Transverse colon (tissue), 4 donors: ENCODE results near the gene B3GALT5. TPM values are rescaled to one million over a fixed set of nuclear protein-coding genes. Genes with fewer than 3 reads are reported as not detected.
"Not testable (repeated sequence)": the region's sequence is repeated elsewhere in the genome, so short reads cannot be mapped to it uniquely, and the experiment has no call there.

ENCODE experiments used
- DNase-seq: peaks from one replicate; pipeline ENCODE4 v3.0.0-alpha.2; 2019
- H3K27ac ChIP-seq, 4 donors: fragments of 200-600 bp; sonication (generic); 2 replicates each; pipeline ENCODE4 v1.5.1; 2016 to 2018; ENCODE audit warnings: inconsistent platforms in 4 of 4
- H3K27me3 ChIP-seq: fragments of 200-600 bp; sonication (generic); 2 replicates; pipeline ENCODE4 v1.5.1; 2017; ENCODE audit warnings: inconsistent platforms
- H3K36me3 ChIP-seq, 4 donors: fragments of 200-600 bp; sonication (generic); 2 replicates each; pipeline ENCODE4 v1.5.1; 2017 to 2019; ENCODE audit warnings: inconsistent platforms in 4 of 4
- H3K4me1 ChIP-seq, 4 donors: fragments of 200-600 bp; sonication (generic); 2 replicates each; pipeline ENCODE4 v1.5.1; 2017 to 2020; ENCODE audit warnings: inconsistent platforms in 4 of 4
- H3K4me3 ChIP-seq, 4 donors: fragments of 200-600 bp; sonication (generic); 1 replicate in 1 of 4; 2 replicates in 3 of 4; pipeline versions ENCODE4 v1.5.1 to v1.6.1; 2017 to 2019; ENCODE audit warnings: inconsistent platforms in 4 of 4
- H3K9me3 ChIP-seq, 2 donors: fragments of 200-600 bp; sonication (generic); 2 replicates each; pipeline ENCODE4 v1.5.1; 2017 to 2019; ENCODE audit warnings: inconsistent platforms in 2 of 2
- CTCF ChIP-seq, 5 experiments: fragments of 200-600 bp in 3 of 5; fragments of 450-650 bp in 2 of 5; sonication (generic) in 3 of 5; IDR thresholded peaks; 1 replicate in 2 of 5; 2 replicates in 3 of 5; pipeline ENCODE4 v1.5.1; 2016 to 2017; ENCODE audit warnings: antibody characterized with exemption in 5 of 5, inconsistent platforms in 3 of 5, mild to moderate bottlenecking in 2 of 5, moderate library complexity in 1 of 5
- EP300 ChIP-seq: sonication (generic); formaldehyde crosslinking; IDR thresholded peaks from one replicate; pipeline ENCODE4 v1.6.1; 2017; ENCODE audit warnings: antibody characterized with exemption, low read depth
- POLR2A ChIP-seq: fragments of 450-650 bp; IDR thresholded peaks from one replicate; pipeline ENCODE4 v1.6.1; 2016; ENCODE audit warnings: antibody characterized with exemption, mild to moderate bottlenecking, moderate library complexity
- POLR2AphosphoS5 ChIP-seq, 3 donors: sonication (generic); formaldehyde crosslinking; IDR thresholded peaks; one replicate each; pipeline ENCODE4 v1.6.1; 2016; ENCODE audit warnings: antibody characterized with exemption in 3 of 3
- WGBS, 2 donors: methylation state at CpG; one replicate each; pipeline ENCODE4 v1.1.5; 2018; ENCODE audit warnings: low coverage in 1 of 2; 5-methylcytosine and 5-hydroxymethylcytosine counted together
- in situ Hi-C, 4 donors: fragments of 200-750 bp; cut with MboI; loops; one replicate each; pipeline versions ENCODE4 v1.15.0 to v1.15.1; 2017; ENCODE audit warnings: low sequenced_read_pairs in 3 of 4, low pct_ligation_motif_present in 1 of 4, low pct_unique_long_range_greater_than_20kb in 1 of 4
- intact Hi-C: fragments of 100-400 bp; cut with DNase I; formaldehyde crosslinking; loops from one replicate; pipeline ENCODE4 v1.15.1; 2023; ENCODE audit warnings: low total_unique reads
- total RNA-seq, 4 donors: library from RNA; depleted of rRNA; stranded (reverse); fragments of >200 nt; gene quantifications; one replicate each; pipeline ENCODE4 v1.1.0, GENCODE V29; 2016

The B3GALT5 gene
- total RNA-seq, 4 donors from 2014 or later = 31.4 to 81.9 (median 44.0) TPM

- TF ChIP-seq CTCF (IDR thresholded peaks at IDR 0.05) = no peak
- TF ChIP-seq EP300 = no peak
- no peak for TF ChIP-seq POLR2AphosphoS5 (IDR thresholded peaks at IDR 0.05)
- TF ChIP-seq POLR2A = no peak
- WGBS, 2 donors = 97% methylated on average over 3 of the region's 3 CpGs; no CpG with 5 or more reads in 1 of the 2 donors
- no peaks in the 10 kb centered on the region for H3K36me3 ChIP-seq
- H3K27me3 ChIP-seq = no peaks in the 10 kb centered on the region
- H3K9me3 ChIP-seq = no peaks in the 10 kb centered on the region
- H3K4me1 ChIP-seq = no peaks in the 10 kb centered on the region
- no peak overlapping the region for H3K27ac ChIP-seq
- DNase-seq = no peak
- intact Hi-C loops (no loop called here), in situ Hi-C loops (no loop called here)
- H3K4me3 ChIP-seq = no peak overlapping the region
Measured at GRCh38 chr21:39581414-39581813, 31.3 kb upstream of the B3GALT5 start.

GRCh38 chr21:39582749-39583148 is 30.0 kb upstream of the B3GALT5 start:
- H3K9me3 ChIP-seq = no peaks in the 10 kb centered on the region
- in situ Hi-C loops (no loop called here), intact Hi-C loops (no loop called here)
- H3K27ac ChIP-seq = no peak overlapping the region
- H3K36me3 ChIP-seq = no peaks in the 10 kb centered on the region
- WGBS, 2 donors = 88 to 90% methylated on average over 1 to 4 of the region's 4 CpGs
- no peak overlapping the region for H3K4me3 ChIP-seq
- no peaks in the 10 kb centered on the region for H3K4me1 ChIP-seq
- TF ChIP-seq POLR2AphosphoS5 (IDR thresholded peaks at IDR 0.05) = no peak
- no peak for TF ChIP-seq POLR2A
- no peak for TF ChIP-seq CTCF (IDR thresholded peaks at IDR 0.05)
- TF ChIP-seq EP300 = no peak
- no peaks in the 10 kb centered on the region for H3K27me3 ChIP-seq
- no peak for DNase-seq

GRCh38 chr21:39583586-39583985 is 29.2 kb upstream of the B3GALT5 start:
- in situ Hi-C loops, H3K9me3 ChIP-seq, intact Hi-C loops, H3K4me3 ChIP-seq, H3K27ac ChIP-seq, H3K36me3 ChIP-seq, DNase-seq, H3K27me3 ChIP-seq, H3K4me1 ChIP-seq: not testable (repeated sequence)
- WGBS, 2 donors = 86 to 96% methylated on average over 2 of the region's 2 CpGs

GRCh38 chr21:39587376-39587775 is 25.4 kb upstream of the B3GALT5 start:
- in situ Hi-C loops = no loop called here
- H3K27ac ChIP-seq = no peak overlapping the region
- peaks cover 8 to 9% of the 10 kb centered on the region in 2 donors for H3K9me3 ChIP-seq
- WGBS, 2 donors = 64 to 73% methylated on average over 4 of the region's 4 CpGs
- H3K36me3 ChIP-seq = no peaks in the 10 kb centered on the region
- DNase-seq = no peak
- intact Hi-C loops = no loop called here
- TF ChIP-seq EP300 (no peak), CTCF (IDR thresholded peaks at IDR 0.05) (no peak), POLR2A (no peak), POLR2AphosphoS5 (IDR thresholded peaks at IDR 0.05) (no peak)
- no peaks in the 10 kb centered on the region for H3K4me1 ChIP-seq
- H3K4me3 ChIP-seq = no peak overlapping the region
- no peaks in the 10 kb centered on the region for H3K27me3 ChIP-seq

GRCh38 chr21:39588884-39589283 is 23.9 kb upstream of the B3GALT5 start:
- Histone ChIP-seq H3K27ac (no peak overlapping the region), H3K4me1 (no peaks in the 10 kb centered on the region), H3K27me3 (no peaks in the 10 kb centered on the region), H3K4me3 (no peak overlapping the region), H3K9me3 (peaks cover 8 to 9% of the 10 kb centered on the region in 2 donors), H3K36me3 (no peaks in the 10 kb centered on the region)
- no peak for DNase-seq
- in situ Hi-C loops = no loop called here
- 48 to 100% methylated on average over 1 of the region's 1 CpG for WGBS, 2 donors
- TF ChIP-seq POLR2AphosphoS5 (IDR thresholded peaks at IDR 0.05) (no peak), CTCF (IDR thresholded peaks at IDR 0.05) (no peak), POLR2A (no peak)
- intact Hi-C loops = no loop called here
